ENCODE results near the gene DUOX2. TPM values are rescaled to one million over a fixed set of nuclear protein-coding genes. Genes with fewer than 3 reads are reported as not detected.

Gene DUOX2
- total RNA-seq, 1 donor from 2014 or later: 2.3 TPM

DNA sequence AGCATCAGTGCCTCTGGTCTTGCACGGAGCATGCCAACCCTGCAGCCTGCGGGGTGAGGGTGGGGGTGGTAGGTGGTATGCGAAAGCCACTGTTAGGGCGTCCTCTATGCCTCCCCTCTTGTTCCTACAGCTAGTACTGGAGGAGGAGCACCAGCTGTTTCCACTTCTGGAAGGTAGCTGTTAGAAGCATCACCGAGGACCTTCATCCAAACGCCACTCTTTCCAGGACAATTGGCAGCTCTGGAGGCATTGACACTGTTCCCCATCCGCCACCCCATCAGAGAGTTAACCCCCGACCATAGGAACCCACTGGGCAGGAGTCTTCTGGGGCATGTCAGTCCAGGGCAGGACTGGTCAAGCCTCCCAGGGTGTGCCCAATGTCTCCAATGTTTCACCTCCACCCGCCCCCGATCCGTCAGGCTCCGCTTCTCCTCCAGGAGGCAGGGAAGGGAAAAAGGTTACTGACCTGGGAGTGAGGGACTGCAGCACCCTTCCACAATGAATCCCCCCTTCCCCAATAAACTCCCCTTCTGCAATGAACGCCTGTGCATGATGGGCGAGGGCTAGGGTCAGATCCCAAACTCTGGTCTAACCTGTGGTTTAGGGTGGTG is 487 bp downstream of the DUOX2 start:
- Mint-ChIP-seq H3K4me3 (peak overlapping the region; percentile 36), H3K27me3 (ENCODE audit: low read depth) (peaks cover 89% of the 10 kb centered on the region), H3K9me3 (no peaks in the 10 kb centered on the region), H3K4me1 (peaks cover 15% of the 10 kb centered on the region), H3K27ac (no peak overlapping the region), H3K36me3 (no peaks in the 10 kb centered on the region)
- no peak for DNase-seq (ENCODE audit: low spot score in 2 of 2, unreplicated experiment in 2 of 2)
- TF ChIP-seq, protein P1, sequence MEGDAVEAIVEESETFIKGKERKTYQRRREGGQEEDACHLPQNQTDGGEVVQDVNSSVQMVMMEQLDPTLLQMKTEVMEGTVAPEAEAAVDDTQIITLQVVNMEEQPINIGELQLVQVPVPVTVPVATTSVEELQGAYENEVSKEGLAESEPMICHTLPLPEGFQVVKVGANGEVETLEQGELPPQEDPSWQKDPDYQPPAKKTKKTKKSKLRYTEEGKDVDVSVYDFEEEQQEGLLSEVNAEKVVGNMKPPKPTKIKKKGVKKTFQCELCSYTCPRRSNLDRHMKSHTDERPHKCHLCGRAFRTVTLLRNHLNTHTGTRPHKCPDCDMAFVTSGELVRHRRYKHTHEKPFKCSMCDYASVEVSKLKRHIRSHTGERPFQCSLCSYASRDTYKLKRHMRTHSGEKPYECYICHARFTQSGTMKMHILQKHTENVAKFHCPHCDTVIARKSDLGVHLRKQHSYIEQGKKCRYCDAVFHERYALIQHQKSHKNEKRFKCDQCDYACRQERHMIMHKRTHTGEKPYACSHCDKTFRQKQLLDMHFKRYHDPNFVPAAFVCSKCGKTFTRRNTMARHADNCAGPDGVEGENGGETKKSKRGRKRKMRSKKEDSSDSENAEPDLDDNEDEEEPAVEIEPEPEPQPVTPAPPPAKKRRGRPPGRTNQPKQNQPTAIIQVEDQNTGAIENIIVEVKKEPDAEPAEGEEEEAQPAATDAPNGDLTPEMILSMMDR (IDR thresholded peaks at IDR 0.05; ENCODE audit: unreplicated experiment): no peak

GRCh38 chr15:45112591-45113379 is 1.2 kb downstream of the DUOX2 start:
- H3K27ac Mint-ChIP-seq: no peak overlapping the region
- TF ChIP-seq, protein P1 (IDR thresholded peaks at IDR 0.05; ENCODE audit: unreplicated experiment): no peak
- peaks cover 86% of the 10 kb centered on the region for H3K27me3 Mint-ChIP-seq (ENCODE audit: low read depth)
- H3K4me1 Mint-ChIP-seq: peaks cover 14% of the 10 kb centered on the region
- peak overlapping the region; percentile 36 for H3K4me3 Mint-ChIP-seq
- DNase-seq (ENCODE audit: low spot score in 2 of 2, unreplicated experiment in 2 of 2): no peak
- no peaks in the 10 kb centered on the region for H3K9me3 Mint-ChIP-seq
- no peaks in the 10 kb centered on the region for H3K36me3 Mint-ChIP-seq

- no peak overlapping the region for H3K27ac Mint-ChIP-seq
- DNase-seq (ENCODE audit: low spot score in 2 of 2, unreplicated experiment in 2 of 2): no peak
Observed at GRCh38 chr15:45112143-45112590, 1.8 kb downstream of the DUOX2 start.

GRCh38 chr15:45111390-45112142 is 2.4 kb downstream of the DUOX2 start:
- Mint-ChIP-seq H3K9me3 (no peaks in the 10 kb centered on the region), H3K36me3 (no peaks in the 10 kb centered on the region)

More at GRCh38 chr15:45112143-45112590, 1.8 kb downstream of the DUOX2 start:
- Mint-ChIP-seq H3K36me3 (no peaks in the 10 kb centered on the region), H3K4me1 (peaks cover 14% of the 10 kb centered on the region), H3K4me3 (peak overlapping the region; percentile 36), H3K9me3 (no peaks in the 10 kb centered on the region), H3K27me3 (ENCODE audit: low read depth) (peaks cover 82% of the 10 kb centered on the region)
- TF ChIP-seq, protein P1 (IDR thresholded peaks at IDR 0.05; ENCODE audit: unreplicated experiment): no peak

DNA sequence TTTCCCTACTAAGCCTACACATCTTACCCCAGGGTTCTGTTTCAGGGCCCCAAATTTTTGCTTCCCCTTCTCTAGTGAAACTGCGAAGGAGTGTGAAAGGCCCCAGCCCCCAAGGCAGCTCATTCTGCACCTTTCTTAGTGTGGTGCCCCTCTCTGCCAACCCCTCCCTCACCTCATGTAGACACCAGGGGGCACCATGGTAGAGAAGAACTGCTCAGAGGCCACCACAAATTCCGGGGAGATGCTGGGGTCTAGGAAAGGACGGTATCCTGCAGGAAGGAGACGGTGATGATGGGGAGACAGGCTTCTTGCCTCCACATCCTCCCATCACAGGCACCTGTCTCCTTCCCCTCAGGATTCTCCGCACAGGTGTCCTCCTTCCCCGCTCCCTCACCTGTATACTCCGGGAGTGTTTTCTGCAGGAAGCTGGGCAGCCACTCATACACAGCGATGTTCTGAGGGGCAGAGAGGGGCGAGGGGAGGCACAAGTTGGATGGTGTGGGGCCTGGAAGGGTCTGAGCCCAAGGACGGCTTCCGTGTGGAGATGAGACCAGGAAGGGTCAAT is 3.6 kb downstream of the DUOX2 start:
- no peak overlapping the region for H3K4me3 Mint-ChIP-seq
- peaks cover 14% of the 10 kb centered on the region for H3K4me1 Mint-ChIP-seq
- no peaks in the 10 kb centered on the region for H3K9me3 Mint-ChIP-seq
- no peaks in the 10 kb centered on the region for H3K36me3 Mint-ChIP-seq
- TF ChIP-seq, protein P1 (IDR thresholded peaks at IDR 0.05; ENCODE audit: unreplicated experiment): no peak
- H3K27ac Mint-ChIP-seq: no peak overlapping the region
- no peak for DNase-seq (ENCODE audit: low spot score in 2 of 2, unreplicated experiment in 2 of 2)
- H3K27me3 Mint-ChIP-seq (ENCODE audit: low read depth): peaks cover 83% of the 10 kb centered on the region

More at GRCh38 chr15:45111390-45112142, 2.4 kb downstream of the DUOX2 start:
- peak overlapping the region; percentile 36 for H3K4me3 Mint-ChIP-seq
- H3K27ac Mint-ChIP-seq: no peak overlapping the region
- H3K4me1 Mint-ChIP-seq: peaks cover 14% of the 10 kb centered on the region
- H3K27me3 Mint-ChIP-seq (ENCODE audit: low read depth): peaks cover 83% of the 10 kb centered on the region
- TF ChIP-seq, protein P1 (IDR thresholded peaks at IDR 0.05; ENCODE audit: unreplicated experiment): no peak
- DNase-seq (ENCODE audit: low spot score in 2 of 2, unreplicated experiment in 2 of 2): no peak

Measured in mesothelial cell of epicardium (in vitro differentiated cells).